ENCODE results near the gene PCBP2.

DNA sequence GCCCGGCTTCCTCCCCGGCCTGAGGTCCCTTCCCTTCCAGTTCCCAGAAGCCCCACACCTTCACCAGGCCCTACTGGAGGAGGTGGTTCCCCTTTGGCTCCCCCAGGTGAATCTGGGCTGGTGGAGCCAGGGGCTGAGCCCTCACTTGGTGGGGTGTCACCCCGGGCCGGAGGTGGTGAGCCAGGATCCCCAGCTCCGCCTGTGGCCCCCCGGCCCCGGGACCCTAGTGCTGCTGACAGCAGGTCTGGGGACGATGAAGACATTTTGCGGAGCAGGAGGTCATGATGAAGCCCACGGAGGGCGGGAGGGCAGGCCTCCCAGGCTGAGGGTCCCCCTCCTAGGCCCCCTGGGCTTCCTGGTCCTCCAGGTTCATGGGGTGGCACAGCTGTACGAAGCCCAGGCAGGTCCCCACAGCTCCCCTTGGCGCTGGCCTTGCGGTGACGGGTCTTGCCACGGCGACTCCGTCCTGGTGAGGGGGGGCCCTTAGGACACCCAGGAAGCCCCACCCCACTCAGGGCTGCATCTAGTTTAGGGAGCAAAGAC is 30.8 kb downstream of the PCBP2 start:
- TF ChIP-seq, protein P1, sequence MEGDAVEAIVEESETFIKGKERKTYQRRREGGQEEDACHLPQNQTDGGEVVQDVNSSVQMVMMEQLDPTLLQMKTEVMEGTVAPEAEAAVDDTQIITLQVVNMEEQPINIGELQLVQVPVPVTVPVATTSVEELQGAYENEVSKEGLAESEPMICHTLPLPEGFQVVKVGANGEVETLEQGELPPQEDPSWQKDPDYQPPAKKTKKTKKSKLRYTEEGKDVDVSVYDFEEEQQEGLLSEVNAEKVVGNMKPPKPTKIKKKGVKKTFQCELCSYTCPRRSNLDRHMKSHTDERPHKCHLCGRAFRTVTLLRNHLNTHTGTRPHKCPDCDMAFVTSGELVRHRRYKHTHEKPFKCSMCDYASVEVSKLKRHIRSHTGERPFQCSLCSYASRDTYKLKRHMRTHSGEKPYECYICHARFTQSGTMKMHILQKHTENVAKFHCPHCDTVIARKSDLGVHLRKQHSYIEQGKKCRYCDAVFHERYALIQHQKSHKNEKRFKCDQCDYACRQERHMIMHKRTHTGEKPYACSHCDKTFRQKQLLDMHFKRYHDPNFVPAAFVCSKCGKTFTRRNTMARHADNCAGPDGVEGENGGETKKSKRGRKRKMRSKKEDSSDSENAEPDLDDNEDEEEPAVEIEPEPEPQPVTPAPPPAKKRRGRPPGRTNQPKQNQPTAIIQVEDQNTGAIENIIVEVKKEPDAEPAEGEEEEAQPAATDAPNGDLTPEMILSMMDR (IDR thresholded peaks at IDR 0.05): no peak
- no peak for TF ChIP-seq POLR2A (IDR thresholded peaks at IDR 0.05)
